Panc1 (cell line): ENCODE results near the gene PRRC1. TPM values are rescaled to one million over a fixed set of nuclear protein-coding genes. Genes with fewer than 3 reads are reported as not detected.

Experiments
- ATAC-seq: fragments of 200-7000 bp; cut with Tn5 transposase; 2 replicates; pipeline ENCODE4 v1.9.1; 2020; ENCODE audit warnings: mild to moderate bottlenecking, moderate library complexity
- BruUV-seq: library from RNA; stranded (reverse); fragments of 400-500 nt; replicated peaks from 2 replicates; lab custom pipeline; 2021; lab: Mats Ljungman, UMichigan
- CTCF ChIA-PET: fragments of 300-600 bp; sonication (Branson Sonifier 250); formaldehyde crosslinking; loops from one replicate; lab custom pipeline; 2022; ENCODE audit warnings: antibody characterized with exemption; lab: Charles Lee
- POLR2A ChIA-PET: fragments of 300-600 bp; sonication (Branson Sonifier 250); formaldehyde crosslinking; loops from one replicate; lab custom pipeline; 2022; ENCODE audit warnings: antibody characterized with exemption; lab: Charles Lee
- DNase-seq: peaks from one replicate; pipeline ENCODE4 v3.0.0-alpha.2; 2010; ENCODE audit warnings: low read depth, low spot score
- H3K27ac ChIP-seq: 2 replicates; pipeline ENCODE4 v1.5.1; 2011; ENCODE audit warnings: mild to moderate bottlenecking, low read length, inconsistent platforms
- H3K27me3 ChIP-seq: fragments of 200-500 bp; sonication (Bioruptor generic); 2 replicates; pipeline ENCODE4 v1.6.0; 2014; ENCODE audit warnings: low read length, inconsistent platforms; ENCODE audit not compliant: control insufficient read depth, insufficient read depth
- H3K36me3 ChIP-seq: fragments of 200-500 bp; sonication (Bioruptor generic); 2 replicates; pipeline ENCODE4 v1.5.1; 2014; ENCODE audit warnings: inconsistent platforms, mild to moderate bottlenecking, low read length, moderate library complexity; ENCODE audit not compliant: control insufficient read depth, insufficient read depth
- H3K4me1 ChIP-seq: 2 replicates; pipeline ENCODE4 v1.5.1; 2011; ENCODE audit warnings: inconsistent platforms, mild to moderate bottlenecking, low read length, moderate library complexity; ENCODE audit not compliant: control insufficient read depth, insufficient read depth
- H3K4me3 ChIP-seq, 2 experiments: 2 replicates each; pipeline ENCODE4 v1.5.1; 2011 to 2012; ENCODE audit warnings: low read depth in 2 of 2, low read length in 2 of 2, mild to moderate bottlenecking in 2 of 2, inconsistent platforms in 1 of 2, moderate library complexity in 1 of 2
- H3K9me3 ChIP-seq: fragments of 200-500 bp; sonication (Bioruptor generic); 2 replicates; pipeline ENCODE4 v1.5.1; 2014; ENCODE audit warnings: low read depth, mild to moderate bottlenecking, inconsistent platforms, low read length, moderate library complexity; ENCODE audit not compliant: control insufficient read depth, insufficient read depth
- POLR2AphosphoS5 ChIP-seq: IDR thresholded peaks from 2 replicates; pipeline ENCODE4 v1.6.1; 2012; ENCODE audit warnings: mild to moderate bottlenecking, low read depth, low read length, moderate library complexity
- SIN3A ChIP-seq: IDR thresholded peaks from 2 replicates; pipeline ENCODE4 v1.6.1; 2012; ENCODE audit warnings: low read depth, mild to moderate bottlenecking, low read length, moderate library complexity, borderline replicate concordance; ENCODE audit not compliant: insufficient read depth
- TCF7L2 ChIP-seq: IDR thresholded peaks from 2 replicates; pipeline ENCODE4 v1.6.1; 2011; ENCODE audit warnings: mild to moderate bottlenecking, low read depth, low read length, inconsistent platforms
- in situ Hi-C: cut with HindIII; loops from 2 replicates; pipeline ENCODE4 v1.10.0; 2016; ENCODE audit warnings: low sequenced_read_pairs, low pct_unique_long_range_greater_than_20kb
- intact Hi-C: fragments of 100-400 bp; cut with micrococcal nuclease; formaldehyde crosslinking; loops from one replicate; pipeline ENCODE4 v1.10.0; 2022; ENCODE audit not compliant: unreplicated experiment
- total RNA-seq: library from RNA; stranded (reverse); gene quantifications from one replicate; pipeline ENCODE4 v1.2.1, GENCODE V29; 2021; ENCODE audit not compliant: unreplicated experiment
- TF ChIP-seq, protein P1 (sequence below), 2 experiments: IDR thresholded peaks; 2 replicates each; pipeline ENCODE4 v1.6.1; 2011 to 2012; ENCODE audit warnings: low read depth in 2 of 2, control low read depth in 1 of 2, low read length in 1 of 2, mild to moderate bottlenecking in 1 of 2, moderate library complexity in 1 of 2; ENCODE audit not compliant: insufficient read depth in 1 of 2
- TF ChIP-seq, protein P2 (sequence below): fragments of 450-650 bp; IDR thresholded peaks from 2 replicates; pipeline ENCODE4 v1.5.1; 2017; ENCODE audit warnings: mild to moderate bottlenecking

The PRRC1 gene
- total RNA-seq, 1 experiment from 2014 or later: 48.7 TPM

DNA sequence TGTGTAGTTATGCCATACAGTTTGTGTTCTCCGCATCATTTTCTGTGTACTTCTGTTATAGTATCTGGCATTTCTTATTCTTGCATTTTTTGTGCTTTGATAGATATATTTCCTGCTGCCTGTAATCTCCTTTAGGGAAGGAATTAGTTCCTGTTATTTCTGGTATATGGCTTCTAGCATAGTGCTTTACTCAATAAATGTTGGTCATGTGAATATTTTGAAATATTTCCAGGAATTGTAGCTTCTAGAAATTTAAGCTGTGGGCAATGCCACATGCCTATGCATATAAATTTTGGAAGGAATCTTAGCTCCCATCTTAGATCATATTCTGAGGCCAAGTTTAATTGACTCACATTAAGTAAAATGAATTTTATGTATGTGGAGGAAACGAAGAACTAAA is 11.5 kb upstream of the PRRC1 start:
- ATAC-seq (no peak), DNase-seq (no peak)
- intact Hi-C loops: no loop called here
- in situ Hi-C loops: no loop called here
- TF ChIP-seq POLR2AphosphoS5 (no peak), TCF7L2 (no peak), SIN3A (no peak)
- TF ChIP-seq, protein P1, sequence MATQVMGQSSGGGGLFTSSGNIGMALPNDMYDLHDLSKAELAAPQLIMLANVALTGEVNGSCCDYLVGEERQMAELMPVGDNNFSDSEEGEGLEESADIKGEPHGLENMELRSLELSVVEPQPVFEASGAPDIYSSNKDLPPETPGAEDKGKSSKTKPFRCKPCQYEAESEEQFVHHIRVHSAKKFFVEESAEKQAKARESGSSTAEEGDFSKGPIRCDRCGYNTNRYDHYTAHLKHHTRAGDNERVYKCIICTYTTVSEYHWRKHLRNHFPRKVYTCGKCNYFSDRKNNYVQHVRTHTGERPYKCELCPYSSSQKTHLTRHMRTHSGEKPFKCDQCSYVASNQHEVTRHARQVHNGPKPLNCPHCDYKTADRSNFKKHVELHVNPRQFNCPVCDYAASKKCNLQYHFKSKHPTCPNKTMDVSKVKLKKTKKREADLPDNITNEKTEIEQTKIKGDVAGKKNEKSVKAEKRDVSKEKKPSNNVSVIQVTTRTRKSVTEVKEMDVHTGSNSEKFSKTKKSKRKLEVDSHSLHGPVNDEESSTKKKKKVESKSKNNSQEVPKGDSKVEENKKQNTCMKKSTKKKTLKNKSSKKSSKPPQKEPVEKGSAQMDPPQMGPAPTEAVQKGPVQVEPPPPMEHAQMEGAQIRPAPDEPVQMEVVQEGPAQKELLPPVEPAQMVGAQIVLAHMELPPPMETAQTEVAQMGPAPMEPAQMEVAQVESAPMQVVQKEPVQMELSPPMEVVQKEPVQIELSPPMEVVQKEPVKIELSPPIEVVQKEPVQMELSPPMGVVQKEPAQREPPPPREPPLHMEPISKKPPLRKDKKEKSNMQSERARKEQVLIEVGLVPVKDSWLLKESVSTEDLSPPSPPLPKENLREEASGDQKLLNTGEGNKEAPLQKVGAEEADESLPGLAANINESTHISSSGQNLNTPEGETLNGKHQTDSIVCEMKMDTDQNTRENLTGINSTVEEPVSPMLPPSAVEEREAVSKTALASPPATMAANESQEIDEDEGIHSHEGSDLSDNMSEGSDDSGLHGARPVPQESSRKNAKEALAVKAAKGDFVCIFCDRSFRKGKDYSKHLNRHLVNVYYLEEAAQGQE (IDR thresholded peaks at IDR 0.05; ENCODE audit: insufficient read depth in 1 of 2, low read depth in 2 of 2, low read length in 1 of 2): no peak
- TF ChIP-seq, protein P2, sequence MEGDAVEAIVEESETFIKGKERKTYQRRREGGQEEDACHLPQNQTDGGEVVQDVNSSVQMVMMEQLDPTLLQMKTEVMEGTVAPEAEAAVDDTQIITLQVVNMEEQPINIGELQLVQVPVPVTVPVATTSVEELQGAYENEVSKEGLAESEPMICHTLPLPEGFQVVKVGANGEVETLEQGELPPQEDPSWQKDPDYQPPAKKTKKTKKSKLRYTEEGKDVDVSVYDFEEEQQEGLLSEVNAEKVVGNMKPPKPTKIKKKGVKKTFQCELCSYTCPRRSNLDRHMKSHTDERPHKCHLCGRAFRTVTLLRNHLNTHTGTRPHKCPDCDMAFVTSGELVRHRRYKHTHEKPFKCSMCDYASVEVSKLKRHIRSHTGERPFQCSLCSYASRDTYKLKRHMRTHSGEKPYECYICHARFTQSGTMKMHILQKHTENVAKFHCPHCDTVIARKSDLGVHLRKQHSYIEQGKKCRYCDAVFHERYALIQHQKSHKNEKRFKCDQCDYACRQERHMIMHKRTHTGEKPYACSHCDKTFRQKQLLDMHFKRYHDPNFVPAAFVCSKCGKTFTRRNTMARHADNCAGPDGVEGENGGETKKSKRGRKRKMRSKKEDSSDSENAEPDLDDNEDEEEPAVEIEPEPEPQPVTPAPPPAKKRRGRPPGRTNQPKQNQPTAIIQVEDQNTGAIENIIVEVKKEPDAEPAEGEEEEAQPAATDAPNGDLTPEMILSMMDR: no peak
- ChIA-PET POLR2A (interaction anchor here (0.6 kb wide), 1 partner anchor 334 kb away, joined by 9 read pairs; no protein-coding TSS in a partner anchor), CTCF (no interaction called here)
- Histone ChIP-seq H3K4me3 (no peak overlapping the region), H3K36me3 (no peaks in the 10 kb centered on the region), H3K27me3 (peaks cover 9% of the 10 kb centered on the region; the same call in 1 of the 2 replicates), H3K27ac (no peak overlapping the region), H3K4me1 (no peaks in the 10 kb centered on the region), H3K9me3 (no peaks in the 10 kb centered on the region)
- BruUV-seq: no TSS peak

DNA sequence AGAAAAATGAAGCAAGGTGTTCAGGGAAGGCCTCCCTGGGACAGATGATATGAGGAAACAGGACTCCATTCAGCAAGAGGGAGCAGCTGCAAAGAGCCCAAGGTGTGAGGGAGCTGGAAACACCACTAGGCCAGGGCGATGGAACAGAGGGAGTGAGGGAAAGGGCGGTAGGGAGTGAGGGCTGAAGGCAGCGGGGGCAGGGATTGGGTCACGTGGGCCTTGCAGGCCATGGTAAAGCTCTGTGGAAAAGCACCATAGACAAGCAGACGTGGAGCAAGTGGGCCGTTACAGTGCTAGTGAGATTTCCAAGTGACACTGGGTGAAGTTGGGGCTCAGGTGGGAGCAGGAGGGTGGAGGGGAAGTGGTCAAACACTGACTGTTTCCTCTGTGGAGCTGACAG is 10.8 kb upstream of the PRRC1 start:
- no peak for DNase-seq
- ChIA-PET CTCF (no interaction called here), POLR2A (interaction anchor here (0.5 kb wide), 1 partner anchor 12 kb away, joined by 3 read pairs; no protein-coding TSS in a partner anchor)
- H3K27ac ChIP-seq: no peak overlapping the region
- no peaks in the 10 kb centered on the region for H3K9me3 ChIP-seq
- H3K27me3 ChIP-seq: peaks cover 9% of the 10 kb centered on the region; the same call in 1 of the 2 replicates
- H3K4me3 ChIP-seq: no peak overlapping the region
- no peak for ATAC-seq
- no peaks in the 10 kb centered on the region for H3K36me3 ChIP-seq
- intact Hi-C loops (no loop called here), in situ Hi-C loops (no loop called here)
- TF ChIP-seq, protein P2: no peak
- no peak for TF ChIP-seq TCF7L2
- TF ChIP-seq SIN3A: no peak
- TF ChIP-seq, protein P1 (IDR thresholded peaks at IDR 0.05; ENCODE audit: insufficient read depth in 1 of 2, low read depth in 2 of 2, low read length in 1 of 2): no peak
- no peak for TF ChIP-seq POLR2AphosphoS5
- BruUV-seq: no TSS peak
- H3K4me1 ChIP-seq: no peaks in the 10 kb centered on the region
